ENCODE results near the gene GRIK2.
"Not testable (repeated sequence)": the region's sequence is repeated elsewhere in the genome, so short reads cannot be mapped to it uniquely, and the experiment has no call there.

GRIK2 gene

GRCh38 chr6:101393251-101393828 is at the start of gene GRIK2:
GRIK2 (plus strand) TSS chr6:101393708.
- FAIRE-seq (no peak), DNase-seq (ENCODE audit: low spot score) (no peak)

DNA sequence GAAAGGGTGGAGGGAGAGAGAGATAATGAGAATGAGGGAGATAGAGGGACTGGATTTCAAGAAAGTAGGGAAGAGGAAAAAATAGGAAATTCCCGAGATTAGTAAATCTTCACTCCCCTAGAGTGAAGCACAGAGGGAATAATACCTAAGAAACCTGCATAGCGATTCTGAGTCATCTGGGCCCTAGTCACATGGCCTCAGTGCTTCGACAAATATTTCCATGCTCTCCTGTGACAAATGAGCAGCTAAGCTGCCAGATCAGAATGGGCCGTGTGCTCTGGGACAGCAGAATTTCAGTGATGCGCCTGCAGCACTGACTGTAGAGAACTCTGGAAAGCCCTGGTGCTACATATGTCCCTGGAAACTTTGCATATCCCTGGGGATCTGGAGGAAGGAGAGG is 48.6 kb upstream of the GRIK2 start:
- FAIRE-seq, result no peak
- no peak for DNase-seq (ENCODE audit: low spot score)

DNA sequence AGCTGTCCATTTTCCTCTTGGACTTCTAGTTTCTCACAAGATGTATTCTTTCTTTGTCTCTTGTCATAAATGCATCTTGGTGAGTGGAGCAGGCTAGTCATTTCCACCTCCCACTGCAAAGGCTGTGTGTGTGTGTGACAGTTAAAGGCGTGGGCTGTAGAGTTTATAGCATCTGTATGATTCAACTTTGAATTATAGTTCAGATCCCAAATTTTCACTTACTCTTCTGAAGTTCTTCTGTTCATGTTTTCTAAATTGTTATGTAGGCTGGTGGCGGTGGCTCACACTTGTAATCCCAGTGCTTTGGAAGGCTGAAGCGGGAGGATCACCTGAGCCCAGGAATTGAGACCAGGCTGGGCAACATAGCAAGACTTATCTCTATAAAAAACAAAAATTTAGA is 44.7 kb upstream of the GRIK2 start:
- FAIRE-seq (no peak), DNase-seq (ENCODE audit: low spot score) (no peak)

DNA sequence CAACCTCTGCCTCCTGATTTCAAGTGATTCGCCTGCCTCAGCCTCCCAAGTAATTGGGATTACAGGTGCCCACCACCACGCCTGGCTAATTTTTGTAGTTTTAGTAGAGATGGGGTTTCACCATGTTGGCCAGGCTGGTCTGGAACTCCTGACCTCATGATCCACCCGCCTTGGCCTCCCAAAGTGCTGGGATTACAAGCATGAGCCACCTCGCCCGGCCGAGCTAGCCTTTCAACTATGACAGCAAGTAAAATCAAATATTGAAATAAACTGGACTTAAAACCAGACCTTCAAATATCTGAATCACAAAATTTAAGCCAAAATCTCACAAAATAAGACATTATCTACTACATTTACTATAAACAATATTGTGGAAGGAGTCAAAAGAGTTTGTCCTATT is 42.9 kb upstream of the GRIK2 start:
- DNase-seq (ENCODE audit: low spot score); FAIRE-seq: not testable (repeated sequence)

DNA sequence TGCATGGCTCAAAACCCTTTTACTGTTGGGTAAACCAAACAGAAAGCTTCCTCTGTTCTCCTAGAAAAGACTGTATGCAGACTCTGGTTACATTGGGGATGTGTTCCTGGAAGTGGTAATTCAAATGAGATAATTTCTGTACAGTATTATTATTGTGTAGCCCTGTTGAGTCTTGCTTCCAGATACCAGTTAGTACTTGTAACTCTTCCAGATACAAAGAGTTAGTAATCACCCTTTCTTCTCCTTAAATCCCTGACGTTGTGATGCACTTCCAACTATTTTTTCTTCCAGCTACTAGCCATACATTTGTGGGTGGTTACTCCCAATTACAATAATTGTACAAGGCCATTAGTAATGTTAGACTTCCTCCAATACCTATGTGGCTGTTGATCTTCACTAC is 42.3 kb upstream of the GRIK2 start:
- no peak for FAIRE-seq
- DNase-seq (ENCODE audit: low spot score), result no peak

- FAIRE-seq (no peak), DNase-seq (ENCODE audit: low spot score) (no peak)
Observed at GRCh38 chr6:101352316-101352715, 41.2 kb upstream of the GRIK2 start.

- FAIRE-seq, result no peak
- DNase-seq (ENCODE audit: low spot score), result no peak
Observed at GRCh38 chr6:101365181-101365580, 28.3 kb upstream of the GRIK2 start.

DNA sequence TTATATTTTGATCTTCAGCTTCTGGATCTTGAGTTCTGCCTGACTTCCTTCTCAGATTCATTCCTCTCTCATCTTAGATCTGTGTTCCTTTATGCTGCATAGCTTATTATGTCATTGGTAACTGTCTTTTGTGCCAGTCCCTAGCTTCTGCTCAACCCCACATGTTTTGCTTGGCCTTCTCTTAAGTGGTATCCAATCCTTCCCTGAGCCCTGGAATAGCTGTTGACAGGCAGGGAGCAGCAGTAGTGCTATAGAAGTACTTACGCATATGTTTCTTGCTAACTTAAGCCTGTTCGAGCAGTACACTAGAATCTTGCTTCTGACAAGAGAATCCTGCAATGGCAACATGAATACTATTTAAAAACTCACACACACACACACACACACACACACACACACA is 13.6 kb upstream of the GRIK2 start:
- DNase-seq (ENCODE audit: low spot score) (no peak), FAIRE-seq (no peak)

DNA sequence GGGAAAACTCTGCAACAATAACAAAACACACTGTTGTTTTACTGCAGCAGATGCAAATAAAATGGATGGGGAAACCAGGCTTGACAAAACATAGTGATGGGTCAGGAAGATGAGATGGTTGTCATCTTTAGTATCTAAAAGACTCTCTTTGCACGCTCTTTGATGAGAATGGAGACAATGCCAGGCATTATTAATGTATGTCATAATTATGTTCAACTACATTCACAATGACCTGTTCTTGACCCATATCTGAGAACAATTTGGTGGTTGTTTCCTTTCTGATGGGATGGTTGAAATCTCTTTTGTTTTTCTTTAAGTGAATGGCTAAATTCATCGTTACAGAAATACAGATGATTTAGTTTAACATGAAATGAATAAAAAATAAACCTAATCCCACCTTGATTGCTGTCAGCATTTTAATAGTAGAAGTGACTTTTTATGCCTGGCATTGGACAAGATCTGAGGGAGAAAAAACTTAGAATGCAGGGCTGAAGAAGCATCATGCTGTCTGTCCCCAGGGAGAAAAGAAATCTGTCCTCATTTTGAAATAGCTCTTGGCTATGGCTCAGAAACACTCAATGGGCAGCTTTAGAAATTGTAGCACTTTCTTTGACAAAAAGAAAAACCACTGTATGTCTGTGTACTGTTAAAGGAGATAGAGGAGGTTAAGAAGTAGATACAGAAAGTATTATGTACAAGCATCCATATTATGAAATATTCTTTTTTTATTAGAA is 12.4 kb upstream of the GRIK2 start:
- no peak for DNase-seq (ENCODE audit: low spot score)
- FAIRE-seq, result no peak

DNA sequence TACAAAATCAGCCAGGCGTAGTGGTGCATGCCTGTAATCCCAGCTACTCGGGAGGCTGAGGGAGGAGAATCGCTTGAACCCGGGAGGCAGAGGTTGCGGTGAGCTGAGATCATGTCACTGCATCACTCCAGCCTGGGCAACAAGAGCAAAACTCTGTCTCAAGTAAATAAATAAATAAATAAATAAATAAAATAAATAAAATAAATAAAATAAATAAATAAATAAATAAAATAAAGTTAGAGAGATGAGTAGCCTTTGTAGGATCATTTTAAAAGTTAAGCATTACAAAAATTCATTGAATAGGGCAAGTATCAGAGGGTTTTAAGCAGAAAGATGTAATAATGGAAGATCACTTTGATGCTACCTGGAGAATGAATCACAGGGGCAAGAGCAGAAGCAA is 9.8 kb upstream of the GRIK2 start:
- DNase-seq (ENCODE audit: low spot score); FAIRE-seq: not testable (repeated sequence)

GRCh38 chr6:101386982-101387381 is 6.5 kb upstream of the GRIK2 start:
- no peak for FAIRE-seq
- DNase-seq (ENCODE audit: low spot score), result no peak

DNA sequence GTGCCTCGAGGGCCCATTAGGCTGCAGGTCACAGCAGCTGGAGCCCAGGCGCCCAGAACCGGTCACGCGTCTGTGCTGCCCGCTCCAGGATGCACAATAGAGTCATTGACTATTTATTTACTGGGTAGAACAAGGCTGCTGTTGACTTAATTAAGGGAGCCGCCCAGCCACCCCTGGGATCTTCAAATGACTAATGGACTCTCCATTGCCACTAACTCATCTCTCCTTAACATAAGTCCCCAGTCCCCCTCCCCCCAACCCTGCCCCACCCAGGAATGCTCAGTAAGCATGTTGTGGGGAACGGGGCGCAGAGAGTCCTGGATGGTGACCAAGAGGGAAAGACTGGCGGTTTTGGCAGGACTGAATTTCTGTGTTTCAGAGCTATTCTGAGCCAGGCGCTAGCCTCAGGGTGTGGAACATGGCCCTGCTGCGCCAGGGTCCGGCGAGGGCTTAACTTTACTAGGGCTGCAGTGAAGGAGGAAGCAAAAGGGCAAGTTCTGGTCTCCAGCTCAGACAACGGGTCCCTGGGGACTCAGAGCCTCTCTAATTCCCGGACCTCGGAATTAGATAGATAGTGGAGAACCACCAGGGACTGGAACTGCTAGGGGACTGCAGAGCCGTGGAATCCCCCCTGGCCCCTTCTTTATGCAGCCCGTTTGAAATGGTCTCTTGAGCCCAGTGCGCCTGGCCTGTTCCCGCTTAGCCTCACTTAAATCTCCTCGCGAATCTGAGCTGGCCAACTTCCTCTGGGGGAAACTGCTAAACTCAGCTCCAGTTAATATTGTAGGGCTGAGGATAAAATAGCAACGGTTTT is 1.5 kb upstream of the GRIK2 start:
- no peak for DNase-seq (ENCODE audit: low spot score)
- FAIRE-seq, result no peak

GRCh38 chr6:101392586-101393230 is 800 bp upstream of the GRIK2 start:
- DNase-seq (ENCODE audit: low spot score) (no peak), FAIRE-seq (no peak)

GRCh38 chr6:101393829-101394251 is 332 bp downstream of the GRIK2 start:
- DNase-seq (ENCODE audit: low spot score) (no peak), FAIRE-seq (no peak)

DNA sequence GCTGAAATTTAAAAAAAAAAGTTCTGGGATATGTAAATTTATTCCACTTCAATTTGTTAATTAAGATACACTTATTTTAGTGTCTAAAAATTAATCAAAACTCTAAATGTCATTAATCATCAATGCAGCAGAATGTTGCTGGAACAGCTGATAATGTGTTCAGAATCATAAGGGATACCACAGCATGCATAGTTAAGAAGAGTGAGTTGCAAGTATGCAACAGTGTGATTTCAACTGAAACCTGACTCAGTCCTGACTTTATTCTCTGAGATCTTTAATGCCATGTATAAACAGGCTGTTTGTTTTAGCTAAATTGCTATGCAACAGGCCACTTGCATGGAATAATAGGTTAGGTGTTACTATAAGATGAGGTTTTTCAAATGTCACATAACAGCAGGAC is 1.4 kb downstream of the GRIK2 start:
- DNase-seq (ENCODE audit: low spot score), result no peak

GRCh38 chr6:101395345-101395744 is 1.8 kb downstream of the GRIK2 start:
- DNase-seq (ENCODE audit: low spot score) (no peak), FAIRE-seq (no peak)

More for the DNA sequence above, 1.4 kb downstream of the GRIK2 start:
- FAIRE-seq, result no peak

DNA sequence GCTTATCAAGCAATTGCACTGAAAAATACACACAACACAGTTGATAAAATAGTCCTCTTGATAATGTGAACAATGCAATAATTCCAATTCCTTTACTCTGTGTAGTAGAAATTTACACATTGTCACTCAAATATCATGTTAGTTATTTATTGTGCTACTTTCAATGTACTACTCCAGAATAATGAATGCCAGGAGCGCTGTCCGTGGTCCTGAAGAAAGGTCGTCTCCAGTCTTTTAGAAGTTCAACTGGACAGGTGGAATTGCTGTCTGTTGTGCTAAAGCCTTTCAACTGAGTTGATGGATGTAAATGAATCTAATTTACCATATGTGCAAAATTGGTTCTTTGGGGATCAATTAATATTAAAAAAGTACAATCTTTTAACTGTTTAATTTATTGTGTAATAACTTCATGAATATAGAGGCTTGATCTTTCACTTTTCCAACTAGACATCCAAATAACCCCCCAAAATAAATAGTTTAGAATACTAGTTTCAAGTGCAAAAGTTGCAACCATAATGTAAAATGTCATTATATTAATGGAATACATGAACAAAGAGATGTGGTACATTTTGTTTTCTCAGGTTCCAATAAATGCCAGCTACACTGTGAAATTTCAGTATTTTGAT is 3.2 kb downstream of the GRIK2 start:
- DNase-seq (ENCODE audit: low spot score), result peak; percentile 9
- FAIRE-seq, result no peak

DNA sequence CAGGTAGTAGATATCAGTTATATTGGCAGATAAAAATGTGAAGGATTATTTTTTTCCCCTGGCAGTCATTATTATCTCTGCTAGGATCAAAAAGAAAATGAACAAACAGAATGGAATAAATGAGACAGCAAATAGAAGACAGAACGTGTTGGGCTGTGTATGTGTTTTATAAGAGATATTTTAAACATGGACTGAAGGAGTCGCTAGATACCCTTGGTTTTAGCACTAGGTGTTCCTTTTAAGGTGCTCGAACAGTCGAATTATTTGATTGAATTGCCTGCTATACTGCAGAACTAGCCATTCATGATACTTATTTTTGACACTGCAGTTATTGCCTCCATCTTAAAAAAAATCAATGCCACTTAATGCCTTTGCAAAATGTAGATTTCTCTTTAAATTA is 3.7 kb downstream of the GRIK2 start:
- FAIRE-seq (no peak), DNase-seq (ENCODE audit: low spot score) (no peak)

DNA sequence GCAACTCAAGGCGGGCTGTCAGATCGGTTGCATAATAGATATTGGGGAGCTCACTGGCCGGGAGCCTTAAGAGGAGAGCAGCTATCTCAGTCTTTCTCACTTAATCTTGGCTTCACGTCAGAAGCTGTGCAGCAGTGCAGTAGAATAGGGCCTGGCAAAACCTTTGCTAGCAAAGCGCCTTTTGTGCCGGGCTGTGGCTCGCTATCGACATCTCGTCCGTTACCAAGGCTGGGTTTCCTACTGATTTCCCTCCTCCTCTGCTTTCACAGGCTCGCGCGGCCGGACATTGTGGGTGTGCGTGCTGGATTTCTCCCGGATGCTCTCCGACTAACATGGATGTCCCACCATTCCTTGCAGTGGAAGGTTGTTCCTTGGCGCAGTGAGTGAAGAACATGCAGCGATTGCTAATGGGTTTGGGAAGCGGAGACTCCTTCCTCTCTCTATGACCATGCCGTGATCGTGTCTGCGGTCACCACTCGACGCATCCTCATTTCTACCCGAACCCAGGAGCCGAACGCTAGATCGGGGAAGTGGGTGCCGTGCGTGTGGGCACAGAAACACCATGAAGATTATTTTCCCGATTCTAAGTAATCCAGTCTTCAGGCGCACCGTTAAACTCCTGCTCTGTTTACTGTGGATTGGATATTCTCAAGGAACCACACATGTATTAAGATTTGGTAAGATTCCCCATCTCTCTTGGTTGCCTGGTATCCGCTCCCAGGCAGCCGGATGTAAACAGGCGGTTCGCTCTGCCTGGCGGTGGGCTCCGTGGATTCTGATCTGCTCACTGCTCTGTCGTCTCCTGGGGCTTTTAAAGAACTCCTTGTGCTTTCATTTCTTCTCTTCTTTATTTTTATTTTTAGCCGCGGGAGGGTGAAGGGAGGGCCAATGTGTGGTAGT is 5.5 kb downstream of the GRIK2 start:
- no peak for FAIRE-seq

DNA sequence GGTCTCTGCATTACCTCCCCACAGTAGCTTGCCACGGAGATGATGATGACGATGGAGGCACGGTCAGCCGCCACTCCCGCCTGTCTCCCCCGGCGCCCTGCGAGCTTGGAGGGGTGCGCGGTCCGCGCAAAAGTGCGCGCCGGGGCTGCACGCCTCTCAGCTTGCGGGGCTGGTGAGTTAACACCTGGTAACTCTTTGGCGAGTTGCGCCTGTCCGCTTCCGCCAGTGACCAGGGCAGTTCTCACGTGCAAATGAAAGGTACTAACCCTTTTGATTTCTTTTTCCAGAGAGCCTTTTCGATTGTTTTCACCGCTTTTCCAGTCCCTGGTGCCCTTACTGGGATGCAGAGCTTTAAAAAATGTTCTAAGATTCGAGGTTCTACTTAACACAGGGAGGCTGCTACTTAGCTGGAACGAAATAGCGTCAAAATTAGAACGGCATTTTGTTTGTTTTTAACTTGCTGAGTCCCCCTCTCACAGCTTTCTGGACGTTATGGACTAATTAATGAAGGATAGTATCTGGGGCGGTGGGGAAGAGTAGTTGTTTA is 6.2 kb downstream of the GRIK2 start:
- FAIRE-seq (no peak), DNase-seq (ENCODE audit: low spot score) (no peak)

More for the DNA sequence above, 5.5 kb downstream of the GRIK2 start:
- no peak for DNase-seq (ENCODE audit: low spot score)
